Vagina (tissue), 2 donors: ENCODE measurements around the gene KRTAP10-6.

Source experiments
- POLR2A ChIP-seq, 2 donors: fragments of 450-650 bp; IDR thresholded peaks; one replicate each; pipeline ENCODE4 v1.6.1; 2017; ENCODE audit warnings: antibody characterized with exemption in 2 of 2, mild to moderate bottlenecking in 2 of 2, moderate library complexity in 2 of 2
- TF ChIP-seq, protein P1 (sequence below), 3 experiments: fragments of 450-650 bp in 2 of 3; fragments of 200-600 bp in 1 of 3; sonication (generic) in 1 of 3; IDR thresholded peaks; one replicate each; pipeline ENCODE4 v1.5.1; 2017 to 2019; ENCODE audit warnings: antibody characterized with exemption in 3 of 3, mild to moderate bottlenecking in 2 of 3, moderate library complexity in 2 of 3

GRCh38 chr21:44581158-44581557 is 11.1 kb downstream of the KRTAP10-6 start:
- TF ChIP-seq POLR2A (IDR thresholded peaks at IDR 0.05) = no peak
- TF ChIP-seq, protein P1, sequence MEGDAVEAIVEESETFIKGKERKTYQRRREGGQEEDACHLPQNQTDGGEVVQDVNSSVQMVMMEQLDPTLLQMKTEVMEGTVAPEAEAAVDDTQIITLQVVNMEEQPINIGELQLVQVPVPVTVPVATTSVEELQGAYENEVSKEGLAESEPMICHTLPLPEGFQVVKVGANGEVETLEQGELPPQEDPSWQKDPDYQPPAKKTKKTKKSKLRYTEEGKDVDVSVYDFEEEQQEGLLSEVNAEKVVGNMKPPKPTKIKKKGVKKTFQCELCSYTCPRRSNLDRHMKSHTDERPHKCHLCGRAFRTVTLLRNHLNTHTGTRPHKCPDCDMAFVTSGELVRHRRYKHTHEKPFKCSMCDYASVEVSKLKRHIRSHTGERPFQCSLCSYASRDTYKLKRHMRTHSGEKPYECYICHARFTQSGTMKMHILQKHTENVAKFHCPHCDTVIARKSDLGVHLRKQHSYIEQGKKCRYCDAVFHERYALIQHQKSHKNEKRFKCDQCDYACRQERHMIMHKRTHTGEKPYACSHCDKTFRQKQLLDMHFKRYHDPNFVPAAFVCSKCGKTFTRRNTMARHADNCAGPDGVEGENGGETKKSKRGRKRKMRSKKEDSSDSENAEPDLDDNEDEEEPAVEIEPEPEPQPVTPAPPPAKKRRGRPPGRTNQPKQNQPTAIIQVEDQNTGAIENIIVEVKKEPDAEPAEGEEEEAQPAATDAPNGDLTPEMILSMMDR (IDR thresholded peaks at IDR 0.05) = no peak
